NCI-H128 (cell line): ENCODE measurements around the gene YKT6.
A peak's percentile ranks its signal among the peaks of the same experiment; 100 is the strongest.
"Not testable (repeated sequence)": the region's sequence is repeated elsewhere in the genome, so short reads cannot be mapped to it uniquely, and the experiment has no call there.

Source experiments
- DNase-seq: peaks from one replicate; lab custom pipeline; 2025; ENCODE audit not compliant: unreplicated experiment; lab: John Stamatoyannopoulos, UW

The YKT6 gene

GRCh38 chr7:44172352-44172751, 28.4 kb upstream of the YKT6 start:
- no peak for DNase-seq

DNA sequence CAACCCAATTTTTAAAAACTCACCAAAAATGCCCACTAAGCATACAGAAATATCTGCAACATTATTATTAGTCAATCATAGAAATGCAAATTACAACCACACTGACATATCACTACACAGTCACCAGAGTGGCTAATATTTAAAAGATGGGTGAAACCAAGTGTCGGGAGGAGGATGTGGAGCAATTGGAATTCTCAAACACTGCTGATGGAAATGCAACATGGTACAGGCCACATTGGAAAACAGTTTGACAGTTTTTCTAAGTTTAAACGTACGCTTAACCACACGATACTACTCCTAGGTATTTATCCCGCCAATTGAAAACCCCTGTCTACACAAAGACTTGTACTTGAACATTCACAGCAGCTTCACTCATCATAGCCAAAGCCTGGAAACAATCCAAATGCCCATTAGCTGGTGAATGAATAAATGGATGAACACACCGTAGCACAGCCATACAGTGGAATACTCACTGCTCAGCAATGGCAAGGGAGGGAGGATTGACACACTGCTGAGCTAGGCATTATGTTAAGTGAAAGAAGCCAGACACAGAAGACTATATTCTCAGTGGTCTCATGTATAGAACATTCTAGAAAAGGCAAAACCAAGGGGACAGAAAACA, 27.9 kb upstream of the YKT6 start:
- DNase-seq: peak; percentile 72

DNA sequence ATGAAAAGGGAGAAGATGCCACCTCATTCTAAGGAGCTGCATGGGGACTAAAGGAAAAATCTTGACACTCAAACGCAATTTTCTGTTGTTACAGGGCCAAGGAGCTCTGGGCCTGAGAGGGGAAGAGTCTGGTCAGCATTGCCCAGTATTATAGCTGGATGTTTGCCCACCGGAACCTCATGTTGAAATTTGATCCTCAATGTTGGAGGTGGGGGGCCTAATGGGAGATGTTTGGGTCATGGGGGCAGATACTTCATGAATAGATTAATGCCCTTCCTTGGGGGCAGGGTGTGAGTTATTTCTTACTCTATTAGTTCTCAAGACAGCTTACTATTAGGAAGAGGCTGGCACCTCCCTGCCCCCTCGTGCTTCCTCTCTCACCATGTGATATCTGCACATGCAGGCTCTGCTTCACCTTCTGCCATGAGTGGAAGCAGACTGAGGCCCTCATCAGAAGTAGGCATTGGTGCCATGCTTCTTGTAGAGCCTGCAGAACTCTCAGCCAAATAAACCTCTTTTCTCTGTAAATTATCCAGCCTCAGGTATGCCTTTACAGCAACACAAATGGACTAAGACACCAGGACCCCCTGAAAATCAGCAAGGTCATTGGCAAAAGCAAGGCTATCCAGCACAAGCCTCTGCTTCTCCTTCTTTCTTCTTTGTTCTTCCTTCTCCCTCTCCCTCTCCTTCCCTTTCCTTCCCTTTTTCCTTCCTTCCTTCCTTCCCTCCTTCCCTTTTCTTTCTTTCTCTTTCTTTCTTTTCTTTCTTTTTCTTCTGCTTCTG, 26.7 kb upstream of the YKT6 start:
- no peak for DNase-seq

DNA sequence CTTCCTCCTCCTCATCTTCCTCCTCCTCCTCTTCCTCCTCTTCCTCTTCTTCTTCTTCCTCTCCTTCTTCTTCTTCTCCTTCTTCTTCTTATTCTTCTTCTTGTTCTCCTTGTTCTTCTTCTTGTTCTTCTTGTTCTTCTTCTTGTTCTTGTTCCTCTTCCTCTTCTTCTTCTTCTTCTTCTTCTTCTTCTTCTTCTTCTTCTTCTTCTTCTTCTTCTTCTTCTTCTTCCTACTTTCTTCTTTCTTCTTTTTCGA, 26.2 kb upstream of the YKT6 start:
- DNase-seq: not testable (repeated sequence)

DNA sequence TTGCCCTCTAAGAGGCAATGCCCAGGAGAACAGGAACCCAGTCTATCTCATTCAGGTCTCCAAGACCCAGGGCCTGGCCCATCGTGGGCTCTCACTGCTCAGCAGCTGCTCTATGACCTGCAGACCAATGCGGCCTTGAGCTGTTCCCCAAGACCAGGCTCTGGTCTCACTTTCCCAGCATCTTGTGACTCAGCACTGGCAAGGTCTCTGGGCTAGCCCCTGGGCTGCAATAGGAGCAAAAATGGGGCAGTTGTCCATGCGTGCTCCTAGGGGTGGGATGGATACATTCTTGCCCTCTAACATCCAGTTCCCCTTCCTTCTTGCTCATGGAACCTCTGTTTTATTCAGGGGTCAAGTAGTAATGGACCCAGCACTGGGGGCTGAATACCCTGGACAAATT, 25.0 kb upstream of the YKT6 start:
- DNase-seq: no peak

DNA sequence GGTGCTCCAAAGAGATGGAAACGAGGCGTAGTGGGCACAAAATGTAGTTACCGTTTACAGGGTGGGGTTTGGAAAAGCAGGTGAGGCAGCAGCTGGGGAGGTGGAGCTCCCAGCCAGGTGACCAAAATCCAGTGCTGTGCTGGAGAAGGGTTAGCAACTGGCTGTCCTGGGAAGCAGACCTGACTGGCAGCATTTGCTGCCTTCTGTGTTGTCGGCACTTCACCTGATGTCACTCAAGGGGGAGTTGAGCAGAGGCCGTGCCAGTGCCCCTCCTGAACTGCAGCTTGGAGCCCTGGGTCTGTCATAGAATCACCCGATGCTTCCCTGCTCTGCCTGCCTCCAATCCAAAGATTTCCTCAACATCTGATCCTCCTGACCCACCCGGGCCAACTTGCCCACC, 24.3 kb upstream of the YKT6 start:
- DNase-seq: no peak

- DNase-seq: no peak
These were observed 23.1 kb upstream of the YKT6 start for GRCh38 chr7:44177570-44178131.

DNA sequence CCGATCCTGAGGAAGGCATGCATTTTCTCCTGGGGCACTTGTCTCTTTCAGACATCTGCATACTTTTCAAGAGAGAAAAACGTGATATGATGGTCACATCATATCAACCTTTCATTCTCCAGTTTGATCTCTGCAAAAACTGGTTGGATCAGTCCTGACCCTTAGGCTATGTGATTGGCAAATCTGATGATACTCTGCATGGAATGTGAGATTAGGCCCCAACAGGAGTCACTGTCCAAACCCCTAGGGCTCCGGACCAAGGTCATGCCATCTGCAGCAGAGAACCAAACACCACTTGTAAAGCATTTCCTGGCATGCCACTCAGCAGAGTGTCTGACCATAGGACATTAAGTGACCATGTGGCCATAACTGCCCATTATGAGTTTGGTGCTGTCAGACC, 20.1 kb upstream of the YKT6 start:
- no peak for DNase-seq

GRCh38 chr7:44182827-44183226, 18.0 kb upstream of the YKT6 start:
- DNase-seq: no peak

DNA sequence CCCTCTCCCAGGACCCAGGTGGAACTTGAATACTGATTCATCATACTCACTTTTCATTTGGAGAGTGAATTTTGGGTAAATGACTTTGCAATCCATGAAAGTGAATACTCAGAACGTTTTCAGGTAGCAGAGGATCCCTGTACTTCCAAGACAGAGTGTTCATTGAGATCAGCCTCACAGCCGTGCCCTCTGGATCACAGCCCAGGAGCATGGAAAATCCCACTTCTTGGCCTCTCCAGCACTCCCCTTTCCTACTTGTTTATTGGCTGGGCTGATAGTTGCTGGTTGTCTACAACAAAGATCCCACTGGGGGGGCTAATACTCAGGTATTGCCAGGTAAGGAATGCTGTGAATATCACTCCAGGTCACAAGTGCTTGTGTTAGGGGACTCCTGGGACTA, 17.4 kb upstream of the YKT6 start:
- DNase-seq: no peak

DNA sequence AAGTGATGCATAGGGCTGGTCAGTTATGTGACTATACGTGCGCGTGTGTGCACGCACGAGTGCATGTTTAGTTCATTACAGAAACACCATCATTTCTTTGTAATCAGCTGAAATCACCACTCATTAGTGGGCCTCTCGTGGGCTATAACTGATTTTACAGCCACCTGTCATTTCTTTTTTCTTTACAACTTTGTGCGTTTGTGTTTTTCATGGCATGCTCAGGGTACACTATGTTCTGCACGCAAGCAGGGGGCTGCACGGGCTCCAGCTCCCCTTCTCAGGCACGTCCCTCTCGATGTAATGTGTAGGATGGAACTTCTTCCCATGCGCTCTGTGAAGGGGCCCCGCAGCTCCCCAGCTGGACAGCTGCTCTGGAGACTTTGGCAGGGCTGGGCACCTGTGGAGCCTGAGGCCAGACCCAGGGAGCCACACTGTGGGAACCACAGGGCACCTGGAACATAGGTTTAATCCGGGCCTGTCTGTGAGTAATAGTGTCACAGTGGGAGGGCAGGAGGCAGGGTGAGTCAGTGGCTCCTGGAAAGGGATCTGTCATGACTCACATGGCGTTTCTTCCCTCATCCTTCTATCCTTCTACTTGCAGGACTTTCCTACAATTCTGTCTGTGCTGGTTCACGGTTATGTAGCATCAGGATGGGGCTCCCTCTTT, 16.4 kb upstream of the YKT6 start:
- no peak for DNase-seq

GRCh38 chr7:44184873-44185446, 15.8 kb upstream of the YKT6 start:
- no peak for DNase-seq

DNA sequence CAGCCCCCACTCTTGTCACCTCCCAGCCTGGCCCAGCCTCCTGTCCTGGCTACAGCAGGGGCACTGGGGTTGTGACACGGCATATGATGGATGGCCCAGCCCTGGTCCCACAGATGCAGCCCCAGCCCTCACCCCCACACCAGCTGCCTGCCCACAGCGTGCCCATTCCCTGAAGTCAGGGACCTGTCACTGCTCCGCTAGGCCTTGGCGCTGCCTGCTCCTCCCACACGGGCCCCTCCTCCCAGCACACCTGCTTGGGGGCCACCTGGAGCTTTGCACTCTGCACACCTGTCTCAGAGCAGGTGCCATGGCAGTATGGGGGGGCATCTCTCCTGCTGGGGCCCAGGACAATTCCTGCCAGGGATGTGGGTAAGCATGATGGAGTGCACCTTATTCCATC, 15.0 kb upstream of the YKT6 start:
- DNase-seq: no peak

DNA sequence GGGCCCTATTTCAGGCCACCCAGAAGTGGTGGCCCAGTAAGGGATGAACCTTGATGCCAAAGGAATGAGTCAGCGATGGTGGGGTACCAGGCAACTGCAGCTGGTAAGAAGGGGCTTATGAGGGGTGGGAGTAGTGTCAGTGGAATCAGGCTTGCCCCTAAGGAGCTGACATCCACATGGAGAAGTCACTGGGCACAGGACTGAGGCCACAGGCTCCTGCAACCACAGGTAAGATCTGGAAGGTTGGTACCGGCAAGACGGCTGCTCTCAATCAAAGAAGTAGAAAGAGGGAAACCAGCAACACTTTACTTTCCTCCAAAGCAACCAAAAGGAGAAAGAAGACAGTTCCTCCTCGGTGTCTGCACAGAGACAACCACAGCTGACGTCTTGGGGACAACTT, 14.0 kb upstream of the YKT6 start:
- no peak for DNase-seq

GRCh38 chr7:44187636-44188416, 13.0 kb upstream of the YKT6 start:
- no peak for DNase-seq

GRCh38 chr7:44188480-44189225, 12.1 kb upstream of the YKT6 start:
- DNase-seq: no peak

DNA sequence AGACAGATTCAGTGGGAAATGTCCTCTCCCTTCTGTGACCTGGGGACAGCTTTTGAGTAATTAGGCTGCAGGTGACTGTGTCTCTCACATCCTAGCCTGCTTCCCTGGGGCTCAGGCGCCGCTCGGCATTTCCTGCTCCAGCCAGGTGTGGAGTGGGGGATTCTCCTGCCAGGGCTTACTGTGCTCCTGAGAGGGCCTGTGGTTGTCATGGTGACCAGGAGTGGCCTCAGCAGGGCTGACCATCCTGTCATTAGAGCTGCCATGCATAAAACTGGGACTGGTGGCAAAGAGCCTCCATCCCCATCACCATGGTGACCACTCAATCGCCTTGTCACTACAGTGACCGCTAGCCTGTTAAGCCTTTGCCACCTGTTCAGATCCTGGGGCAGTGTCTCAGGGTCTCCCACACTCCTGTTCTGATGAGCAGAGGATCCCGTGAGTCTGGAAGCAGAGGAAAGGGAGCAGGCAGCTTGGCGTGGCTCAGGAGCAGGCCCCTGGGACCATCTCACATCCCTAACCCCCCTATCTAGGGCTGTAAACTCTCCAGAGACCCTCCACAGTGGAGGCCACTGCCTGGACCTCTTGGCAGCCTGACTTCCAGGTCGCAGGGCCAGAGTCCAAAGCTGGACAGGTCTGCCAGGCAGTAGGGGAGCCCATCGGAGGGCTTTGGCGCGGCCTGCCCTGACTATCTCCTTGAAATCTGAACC, 11.3 kb upstream of the YKT6 start, which contains the start of gene GCK:
Gene GCK, minus strand, starts transcription at position 154 of the 707 bp plus-strand sequence. CDS start 486 bp downstream, outside the sequence.
- no peak for DNase-seq

DNA sequence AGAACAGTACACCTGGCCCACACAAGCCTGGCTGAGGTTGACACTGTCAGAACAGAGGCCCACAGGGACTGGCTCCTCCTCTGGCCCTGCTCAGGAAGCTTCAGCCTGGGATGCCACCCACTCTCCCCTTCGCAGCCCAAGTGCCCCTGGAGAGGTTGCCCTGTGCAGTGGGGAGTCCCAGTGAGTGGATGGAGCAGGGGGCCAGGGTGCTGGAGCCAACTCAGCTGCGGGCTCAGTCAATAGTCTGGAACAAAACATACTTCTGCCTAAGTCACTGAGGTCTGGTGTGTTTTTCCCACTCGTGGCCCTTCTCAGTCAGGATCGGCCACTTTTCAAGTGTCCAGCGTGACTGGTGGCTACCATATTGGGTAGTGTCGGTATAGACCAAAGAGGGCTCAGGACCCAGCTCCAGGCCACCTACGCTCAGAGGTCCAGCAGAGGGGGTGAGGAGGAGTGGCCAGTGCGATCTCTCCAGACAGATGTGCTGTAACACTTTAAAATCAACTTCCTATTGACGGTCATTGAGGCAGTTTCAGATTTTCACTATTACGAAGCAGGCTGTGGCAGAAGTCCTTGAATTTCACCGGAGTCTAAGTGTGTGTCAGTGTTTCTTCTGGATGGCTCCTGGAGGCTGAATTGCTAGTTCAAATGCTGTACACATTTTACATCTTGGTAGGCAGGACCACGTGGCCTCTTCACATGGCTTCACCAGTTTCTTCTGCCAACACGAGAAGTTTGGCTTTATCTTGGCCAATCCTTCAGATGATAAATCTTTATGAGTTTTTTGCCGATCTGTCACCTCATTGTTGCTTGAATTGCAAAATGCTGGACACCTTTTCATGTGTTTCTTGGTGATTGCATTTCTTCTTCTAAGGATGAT, 10.5 kb upstream of the YKT6 start:
- no peak for DNase-seq

DNA sequence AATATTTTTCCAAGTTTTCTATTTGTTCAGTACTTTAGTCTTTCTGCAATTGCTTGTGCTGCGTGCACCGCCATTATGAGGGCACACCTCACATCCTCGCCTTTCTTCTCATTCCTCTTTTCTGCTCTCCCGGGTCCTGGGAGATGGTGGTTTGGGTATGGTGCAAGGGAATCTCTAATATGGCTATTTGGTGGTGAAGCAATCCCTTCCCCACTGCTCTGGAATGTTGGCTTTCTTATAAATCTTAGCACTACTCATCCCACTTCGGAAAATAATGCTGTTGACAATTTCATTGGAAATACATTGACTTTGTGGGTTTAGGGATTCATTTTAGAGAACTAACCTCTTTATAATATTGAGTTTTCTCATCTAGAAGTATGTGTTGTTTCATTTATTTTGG, 9.6 kb upstream of the YKT6 start:
- no peak for DNase-seq
